Measurements from ENCODE around the gene HIGD1B. TPM values are rescaled to one million over a fixed set of nuclear protein-coding genes. Genes with fewer than 3 reads are reported as not detected.

HIGD1B gene
- total and polyA plus RNA-seq, 9 of the 15 experiments (the other 6 are each of a cell fraction or from before 2014, with no cell fraction given) = not detected

DNA sequence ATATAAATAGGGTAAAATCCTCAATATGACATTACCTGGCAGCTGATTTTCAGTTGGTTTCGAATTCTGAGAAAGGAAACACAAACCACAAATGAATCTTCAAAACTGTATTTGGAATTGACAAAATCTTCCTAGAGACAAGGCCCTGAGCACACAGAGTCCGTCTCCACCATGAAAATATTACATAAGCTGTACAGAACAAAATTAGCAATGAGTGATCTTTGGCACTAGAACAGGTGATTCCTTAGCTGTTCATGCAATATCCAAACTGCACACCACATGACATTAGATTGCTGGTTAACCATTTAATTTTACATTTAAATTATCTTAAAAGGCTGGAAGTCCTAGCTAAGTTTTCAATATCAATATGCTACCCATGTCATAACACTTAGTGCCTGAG is 49.3 kb upstream of the HIGD1B start:
- no peak overlapping the region for H2AFZ ChIP-seq (ENCODE audit: low read depth, low read length)
- intact Hi-C loops (cut with micrococcal nuclease) (no loop called here), in situ Hi-C loops (cut with MboI) (no loop called here)
- H3K4me3 ChIP-seq = no peak overlapping the region
- 2% methylated on average over 2 of the region's 2 CpGs for WGBS (ENCODE audit: insufficient coverage, low coverage, missing lambda C conversion rate)
- ATAC-seq = no peak
- ChIA-PET CTCF (ENCODE audit: low intra/inter-chr PET ratio) (no interaction called here), POLR2A (interaction anchor here (0.9 to 1.5 kb wide), 4 partner anchors 15 to 27 kb away, joined by 3 to 7 read pairs (median 3); no protein-coding TSS in a partner anchor)
- BruUV-seq (replicated peaks) = no TSS peak
- no peak overlapping the region for H3K4me2 ChIP-seq (ENCODE audit: insufficient read depth, low read length)
- no peak for DNase-seq (ENCODE audit: extremely low read depth in 1 of 4, low spot score in 3 of 4)
- H4K20me1 ChIP-seq (replicated peaks; ENCODE audit: control insufficient read depth, insufficient read depth, low read length) = no peaks in the 10 kb centered on the region
- no peak overlapping the region for H3K27ac ChIP-seq (ENCODE audit: extremely low read depth, low read depth, low read length)
- no peaks in the 10 kb centered on the region for H3K79me2 ChIP-seq (ENCODE audit: control insufficient read depth, insufficient read depth, low read length)
- peaks cover 0 to 5% of the 10 kb centered on the region in 2 experiments; a peak in 4 of 5 replicates for H3K4me1 ChIP-seq (replicated peaks in 1 of 2; ENCODE audit: control insufficient read depth in 2 of 2, insufficient read depth in 2 of 2, low read length in 2 of 2)
- H3K9me1 ChIP-seq (ENCODE audit: control insufficient read depth, insufficient read depth, low read length) = no peaks in the 10 kb centered on the region
- H3K9me3 ChIP-seq (replicated peaks; ENCODE audit: control insufficient read depth, insufficient read depth, low read depth, low read length) = no peaks in the 10 kb centered on the region
- H3K27me3 ChIP-seq (ENCODE audit: control insufficient read depth in 2 of 2, insufficient read depth in 2 of 2, low read length in 2 of 2) = peaks cover 14 to 23% of the 10 kb centered on the region in 2 experiments
- no peak overlapping the region for H3K9ac ChIP-seq (ENCODE audit: insufficient read depth in 1 of 2, low read depth in 2 of 2, low read length in 2 of 2)
- TF ChIP-seq BRF1 (IDR thresholded peaks at IDR 0.05; ENCODE audit: borderline replicate concordance, extremely low read depth, insufficient read length) (no peak), BDP1 (IDR thresholded peaks at IDR 0.05; ENCODE audit: insufficient read depth, insufficient read length) (no peak), KLF6 (CRISPR knock-in tag; IDR thresholded peaks at IDR 0.05; ENCODE audit: borderline replicate concordance) (no peak), EZH2 (IDR thresholded peaks at IDR 0.05; ENCODE audit: borderline replicate concordance, low read depth, low read length) (no peak), KDM4B (IDR thresholded peaks at IDR 0.05; ENCODE audit: borderline replicate concordance in 2 of 2, low read depth in 1 of 2) (no peak), ZNF347 (CRISPR knock-in tag; IDR thresholded peaks at IDR 0.05; ENCODE audit: low read depth) (no peak), ZNF408 (CRISPR knock-in tag; IDR thresholded peaks at IDR 0.05; ENCODE audit: low read depth) (no peak), MECOM (CRISPR knock-in tag; IDR thresholded peaks at IDR 0.05) (no peak), NR3C1 (CRISPR knock-in tag; IDR thresholded peaks at IDR 0.05) (no peak)
- TF ChIP-seq, protein P1, sequence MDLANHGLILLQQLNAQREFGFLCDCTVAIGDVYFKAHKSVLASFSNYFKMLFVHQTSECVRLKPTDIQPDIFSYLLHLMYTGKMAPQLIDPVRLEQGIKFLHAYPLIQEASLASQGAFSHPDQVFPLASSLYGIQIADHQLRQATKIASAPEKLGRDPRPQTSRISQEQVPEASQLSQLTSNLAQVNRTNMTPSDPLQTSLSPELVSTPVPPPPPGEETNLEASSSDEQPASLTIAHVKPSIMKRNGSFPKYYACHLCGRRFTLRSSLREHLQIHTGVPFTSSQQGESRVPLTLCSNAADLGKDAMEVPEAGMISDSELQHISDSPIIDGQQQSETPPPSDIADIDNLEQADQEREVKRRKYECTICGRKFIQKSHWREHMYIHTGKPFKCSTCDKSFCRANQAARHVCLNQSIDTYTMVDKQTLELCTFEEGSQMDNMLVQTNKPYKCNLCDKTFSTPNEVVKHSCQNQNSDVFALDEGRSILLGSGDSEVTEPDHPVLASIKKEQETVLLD (IDR thresholded peaks at IDR 0.05) = no peak
- TF ChIP-seq, protein P2, sequence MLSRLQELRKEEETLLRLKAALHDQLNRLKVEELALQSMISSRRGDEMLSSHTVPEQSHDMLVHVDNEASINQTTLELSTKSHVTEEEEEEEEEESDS (CRISPR knock-in tag; IDR thresholded peaks at IDR 0.05) = no peak
- TF ChIP-seq, protein P3, sequence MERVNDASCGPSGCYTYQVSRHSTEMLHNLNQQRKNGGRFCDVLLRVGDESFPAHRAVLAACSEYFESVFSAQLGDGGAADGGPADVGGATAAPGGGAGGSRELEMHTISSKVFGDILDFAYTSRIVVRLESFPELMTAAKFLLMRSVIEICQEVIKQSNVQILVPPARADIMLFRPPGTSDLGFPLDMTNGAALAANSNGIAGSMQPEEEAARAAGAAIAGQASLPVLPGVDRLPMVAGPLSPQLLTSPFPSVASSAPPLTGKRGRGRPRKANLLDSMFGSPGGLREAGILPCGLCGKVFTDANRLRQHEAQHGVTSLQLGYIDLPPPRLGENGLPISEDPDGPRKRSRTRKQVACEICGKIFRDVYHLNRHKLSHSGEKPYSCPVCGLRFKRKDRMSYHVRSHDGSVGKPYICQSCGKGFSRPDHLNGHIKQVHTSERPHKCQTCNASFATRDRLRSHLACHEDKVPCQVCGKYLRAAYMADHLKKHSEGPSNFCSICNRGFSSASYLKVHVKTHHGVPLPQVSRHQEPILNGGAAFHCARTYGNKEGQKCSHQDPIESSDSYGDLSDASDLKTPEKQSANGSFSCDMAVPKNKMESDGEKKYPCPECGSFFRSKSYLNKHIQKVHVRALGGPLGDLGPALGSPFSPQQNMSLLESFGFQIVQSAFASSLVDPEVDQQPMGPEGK (CRISPR knock-in tag; IDR thresholded peaks at IDR 0.05; ENCODE audit: borderline replicate concordance) = no peak
- TF ChIP-seq, protein P4, sequence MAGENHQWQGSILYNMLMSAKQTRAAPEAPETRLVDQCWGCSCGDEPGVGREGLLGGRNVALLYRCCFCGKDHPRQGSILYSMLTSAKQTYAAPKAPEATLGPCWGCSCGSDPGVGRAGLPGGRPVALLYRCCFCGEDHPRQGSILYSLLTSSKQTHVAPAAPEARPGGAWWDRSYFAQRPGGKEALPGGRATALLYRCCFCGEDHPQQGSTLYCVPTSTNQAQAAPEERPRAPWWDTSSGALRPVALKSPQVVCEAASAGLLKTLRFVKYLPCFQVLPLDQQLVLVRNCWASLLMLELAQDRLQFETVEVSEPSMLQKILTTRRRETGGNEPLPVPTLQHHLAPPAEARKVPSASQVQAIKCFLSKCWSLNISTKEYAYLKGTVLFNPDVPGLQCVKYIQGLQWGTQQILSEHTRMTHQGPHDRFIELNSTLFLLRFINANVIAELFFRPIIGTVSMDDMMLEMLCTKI (IDR thresholded peaks at IDR 0.05; ENCODE audit: partially characterized antibody) = no peak
- no peaks in the 10 kb centered on the region for H3K36me3 ChIP-seq (ENCODE audit: control insufficient read depth, insufficient read depth, low read length)
- FAIRE-seq = no peak

Measured in K562 (cell line).